ENCODE measurements around the gene FEM1B.

Gene FEM1B

GRCh38 chr15:68310178-68310803 lies 32.7 kb downstream of the FEM1B start:
- DNase-seq = no peak

- no peak for DNase-seq
Observed at GRCh38 chr15:68310804-68311463, 33.4 kb downstream of the FEM1B start.

GRCh38 chr15:68311464-68311835 lies 33.9 kb downstream of the FEM1B start:
- DNase-seq = no peak

GRCh38 chr15:68311859-68312557 lies 34.5 kb downstream of the FEM1B start:
- no peak for DNase-seq

- DNase-seq = no peak
Observed at GRCh38 chr15:68312701-68313204, 35.2 kb downstream of the FEM1B start.

DNA sequence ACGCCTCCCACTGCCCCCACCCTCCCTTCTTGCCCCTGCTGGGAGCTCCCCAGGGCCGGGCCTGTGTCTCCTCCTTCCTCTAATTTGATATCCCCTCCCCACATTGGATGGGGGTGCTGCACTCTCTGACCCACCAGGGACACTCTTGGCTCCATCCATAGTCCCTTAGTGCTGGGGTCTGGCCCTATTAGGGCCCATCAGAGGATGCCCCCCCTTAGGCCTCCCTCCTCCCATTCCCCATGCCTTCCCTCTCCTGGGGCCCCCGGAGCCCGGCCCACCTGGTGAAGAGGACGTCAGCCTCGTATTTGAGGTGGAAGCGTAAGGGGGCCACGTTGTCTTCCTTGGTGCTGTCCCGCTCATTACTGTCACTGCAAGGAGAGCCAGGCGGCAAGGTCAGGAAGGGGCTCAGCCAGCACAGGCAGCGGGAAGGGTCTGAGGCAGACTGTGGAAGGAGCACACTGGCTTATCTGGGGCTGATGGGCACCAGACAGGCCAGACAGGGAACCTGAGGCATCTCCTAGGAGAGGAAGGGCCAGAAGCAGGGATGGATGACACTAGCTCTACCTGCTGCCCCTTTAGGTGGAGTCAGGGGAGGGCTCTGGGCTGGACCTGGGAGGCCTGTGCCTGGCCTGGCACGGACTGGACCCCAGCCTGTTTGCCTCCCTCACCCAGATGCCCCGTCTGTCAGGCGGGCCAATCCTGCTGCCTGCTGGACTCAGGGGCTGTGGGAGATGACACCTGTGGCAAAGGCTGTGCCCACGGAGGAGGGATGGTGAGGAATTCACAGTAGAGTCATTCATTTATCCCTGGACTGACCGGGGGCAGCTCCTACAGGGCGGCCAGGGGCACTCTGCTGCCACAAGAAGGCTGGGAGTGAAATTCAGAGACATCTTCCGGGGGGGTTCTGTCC lies 36.2 kb downstream of the FEM1B start:
- DNase-seq = no peak

- no peak for DNase-seq
Observed at GRCh38 chr15:68314563-68314962, 37.0 kb downstream of the FEM1B start.

DNA sequence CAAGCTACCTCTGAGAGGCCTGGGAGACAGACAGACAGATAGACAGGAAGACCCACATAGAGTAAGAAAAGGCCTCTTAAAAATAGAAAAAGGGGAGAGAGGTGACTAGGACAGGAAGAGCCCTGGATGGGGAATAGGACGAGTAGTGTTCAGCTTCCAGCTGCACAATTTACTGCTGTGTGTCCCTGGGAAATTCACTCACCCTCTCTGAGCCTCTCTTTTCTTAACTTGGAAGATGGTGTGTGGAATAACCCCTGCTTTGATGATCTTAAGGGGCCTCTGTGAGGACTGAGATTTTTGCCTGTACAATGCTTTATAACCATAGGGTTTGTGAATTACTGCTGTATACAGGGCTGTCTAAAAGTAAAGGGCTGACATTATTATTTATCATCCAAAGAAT lies 37.5 kb downstream of the FEM1B start:
- DNase-seq = no peak

DNA sequence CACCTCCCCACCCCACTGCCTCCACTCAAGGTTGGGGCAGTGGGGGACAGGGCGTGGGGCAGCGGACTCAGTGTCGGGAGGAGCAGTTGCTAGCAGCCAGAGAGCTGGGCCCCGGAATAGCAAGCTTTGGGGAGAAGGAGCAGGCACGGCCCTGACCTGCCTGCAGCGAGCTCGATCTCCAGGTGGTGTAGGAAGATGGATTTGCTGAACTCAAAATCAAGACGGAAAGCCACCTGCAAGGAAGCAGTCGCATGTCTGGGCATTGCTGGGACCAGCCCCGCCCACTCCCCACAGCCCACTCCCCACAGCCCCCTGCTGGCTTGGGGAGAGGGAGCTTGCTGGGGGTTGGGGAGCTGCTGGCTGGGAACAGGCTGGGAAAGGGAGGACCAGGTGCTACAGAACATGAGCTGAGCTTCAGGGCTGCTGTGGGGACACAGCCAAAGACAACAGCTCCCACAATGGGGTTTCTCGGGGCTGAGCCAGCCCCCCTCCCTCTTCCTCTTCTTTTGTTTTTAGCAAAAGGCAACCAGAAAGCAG lies 38.0 kb downstream of the FEM1B start:
- DNase-seq = no peak

DNA sequence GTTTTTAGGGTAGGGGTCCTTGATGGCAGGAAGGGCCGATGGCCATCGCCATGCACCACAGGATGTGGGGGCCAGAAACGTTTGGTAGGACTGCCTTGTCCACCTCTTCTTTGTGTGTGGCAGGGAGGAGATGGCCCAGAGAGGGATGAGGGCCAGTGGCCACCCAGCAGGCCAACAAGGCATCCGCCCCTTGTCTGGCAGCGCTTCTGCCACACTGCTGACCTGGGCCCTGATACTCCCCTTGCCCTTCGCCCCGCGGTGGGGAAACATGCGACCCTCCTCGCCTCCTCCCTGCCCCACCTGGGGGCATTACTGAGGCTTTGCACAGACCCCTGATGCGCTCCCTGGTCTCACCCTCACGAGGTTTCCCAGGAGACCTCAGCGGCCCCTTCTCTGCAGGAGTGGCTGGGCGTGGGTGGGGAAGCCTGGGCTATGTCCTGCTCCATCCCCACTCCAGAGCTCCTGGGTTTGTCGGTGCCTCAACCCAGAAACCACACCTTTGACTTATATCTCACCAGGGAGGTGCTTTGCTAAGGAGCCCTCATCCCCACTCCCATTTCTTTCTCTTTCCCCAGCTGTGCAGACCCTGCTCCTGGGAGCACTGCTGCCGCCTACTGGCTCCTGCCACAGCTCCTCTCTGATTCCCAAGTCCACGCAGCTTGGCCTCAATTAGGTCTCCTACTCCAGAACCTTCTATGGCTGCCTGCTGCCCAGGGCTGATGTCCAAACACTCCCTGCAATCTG lies 38.7 kb downstream of the FEM1B start:
- DNase-seq = no peak

- no peak for DNase-seq
Observed at GRCh38 chr15:68317281-68318007, 39.9 kb downstream of the FEM1B start.

DNA sequence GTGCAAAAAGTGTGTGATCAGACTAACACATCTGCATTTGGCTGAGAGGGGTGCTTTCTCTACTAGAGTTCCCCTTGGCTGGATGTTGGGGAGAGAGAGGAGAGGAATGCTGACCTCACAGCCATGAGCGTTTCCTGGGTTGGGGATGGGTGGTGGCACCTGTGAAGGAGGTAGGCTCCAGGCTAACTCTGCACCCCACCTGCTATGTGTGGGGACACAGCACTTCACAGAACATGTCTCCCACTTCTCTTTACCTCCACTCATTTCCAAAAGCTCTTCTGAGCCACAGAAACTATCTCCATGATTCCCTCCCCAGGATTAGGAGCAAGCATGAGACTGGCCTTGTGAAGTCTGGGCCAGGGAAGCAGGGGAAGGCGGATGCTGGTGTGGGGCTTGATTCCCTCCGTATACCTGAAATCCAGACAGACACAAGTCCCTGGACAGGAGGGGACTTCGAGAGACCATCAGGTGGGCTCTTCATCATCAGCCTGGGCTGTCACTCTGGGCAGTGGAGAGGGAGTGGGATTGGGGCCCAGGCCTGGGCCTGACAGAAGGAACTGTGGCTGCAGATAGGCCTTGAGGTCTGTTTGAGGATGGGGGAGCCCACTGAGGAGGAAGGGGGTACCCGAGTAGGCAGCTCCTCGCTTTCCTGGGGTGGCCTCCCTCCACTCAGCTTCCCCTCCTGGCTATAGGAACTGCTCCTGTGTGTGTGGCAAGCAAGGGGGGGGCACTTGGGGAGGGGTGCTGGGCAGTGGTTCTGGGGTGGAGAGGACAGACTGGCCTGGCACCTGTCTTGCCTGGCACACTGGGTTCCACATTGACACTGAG lies 40.7 kb downstream of the FEM1B start:
- no peak for DNase-seq

DNA sequence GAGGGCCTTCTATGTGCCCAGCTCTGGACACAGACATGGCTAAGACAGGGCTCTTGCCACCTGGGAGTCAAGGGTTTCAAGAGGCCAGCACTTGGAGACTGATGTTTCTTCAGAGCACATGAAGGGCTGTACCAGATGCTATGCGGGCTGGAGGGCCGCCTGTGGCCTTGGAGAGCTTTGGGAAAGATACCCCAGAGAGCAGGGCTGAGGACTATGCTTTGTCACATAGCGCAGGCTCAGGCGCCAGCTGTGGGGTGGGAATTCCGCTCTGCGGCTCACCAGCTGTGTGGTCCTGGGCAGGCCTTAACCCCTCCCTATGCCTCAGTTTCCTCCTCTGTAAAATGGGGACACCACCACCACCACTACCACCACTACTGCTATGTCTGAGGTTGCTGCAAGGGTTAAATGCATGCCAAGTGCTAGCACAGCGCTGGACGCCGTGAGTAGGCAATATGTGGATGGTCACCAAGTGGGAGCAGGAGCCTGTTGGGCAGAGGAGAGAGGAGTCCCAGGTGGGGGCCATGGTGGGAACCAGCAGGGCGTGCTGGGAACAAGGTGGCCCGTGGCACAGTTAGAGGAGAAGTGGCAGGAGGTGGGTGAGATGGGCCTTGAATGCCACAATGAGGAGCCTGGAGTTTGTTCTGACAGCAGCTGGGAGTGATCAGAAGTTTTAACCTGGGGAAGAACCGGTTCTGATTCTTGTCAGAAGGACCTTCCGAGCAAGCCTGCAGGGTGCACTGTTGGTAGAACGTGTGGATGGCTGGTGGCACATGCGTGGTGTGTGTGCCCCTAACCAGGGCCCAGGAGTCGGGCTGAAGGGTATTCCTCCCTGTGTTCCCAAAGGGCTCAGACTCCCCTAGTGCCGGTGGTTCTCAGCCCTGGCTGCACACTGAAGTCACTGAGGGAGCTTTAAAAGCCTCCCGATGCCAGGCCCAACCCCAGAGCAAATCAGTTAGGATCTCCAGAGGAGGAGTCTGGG lies 41.7 kb downstream of the FEM1B start:
- no peak for DNase-seq

GRCh38 chr15:68319997-68320396 lies 42.5 kb downstream of the FEM1B start:
- DNase-seq = no peak

DNA sequence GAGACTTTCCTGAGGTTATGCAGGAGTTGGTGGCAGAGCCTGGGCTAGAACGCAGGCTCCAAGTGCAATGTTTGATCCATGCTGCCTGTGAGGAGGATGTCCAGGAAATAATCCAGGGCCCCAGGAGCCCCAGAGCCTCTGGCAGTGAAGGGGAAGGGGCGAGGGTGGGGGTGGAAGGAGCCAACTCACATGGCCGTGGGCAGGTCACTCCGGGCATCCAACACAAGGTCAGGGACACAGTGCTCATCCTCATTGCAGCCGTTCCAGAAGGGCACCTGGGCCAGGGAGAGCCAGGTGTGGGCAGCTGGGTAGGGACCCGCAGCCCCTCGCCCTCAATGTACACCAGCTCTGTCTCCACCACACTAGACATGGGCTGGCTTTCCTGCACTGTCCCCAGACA lies 43.7 kb downstream of the FEM1B start:
- DNase-seq = no peak

DNA sequence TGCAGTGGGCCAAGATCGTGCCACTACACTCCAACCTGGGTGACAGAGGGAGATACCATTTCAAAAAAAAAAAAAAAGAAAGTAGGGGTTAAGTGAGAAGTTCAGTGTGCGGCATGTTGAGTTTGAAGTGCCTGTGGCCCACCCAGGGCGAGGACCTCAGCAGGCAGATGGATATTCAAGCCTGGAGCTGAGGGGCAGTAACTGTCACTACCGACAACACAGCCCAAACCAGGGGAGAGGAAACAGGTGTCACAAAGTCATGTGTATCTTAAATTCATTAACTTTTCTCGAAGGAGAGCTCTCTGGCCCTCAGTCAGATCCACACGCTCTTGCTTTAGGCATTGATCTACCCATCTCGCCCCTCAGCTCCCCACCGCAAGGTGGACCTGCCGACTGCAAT lies 45.3 kb downstream of the FEM1B start:
- no peak for DNase-seq

DNA sequence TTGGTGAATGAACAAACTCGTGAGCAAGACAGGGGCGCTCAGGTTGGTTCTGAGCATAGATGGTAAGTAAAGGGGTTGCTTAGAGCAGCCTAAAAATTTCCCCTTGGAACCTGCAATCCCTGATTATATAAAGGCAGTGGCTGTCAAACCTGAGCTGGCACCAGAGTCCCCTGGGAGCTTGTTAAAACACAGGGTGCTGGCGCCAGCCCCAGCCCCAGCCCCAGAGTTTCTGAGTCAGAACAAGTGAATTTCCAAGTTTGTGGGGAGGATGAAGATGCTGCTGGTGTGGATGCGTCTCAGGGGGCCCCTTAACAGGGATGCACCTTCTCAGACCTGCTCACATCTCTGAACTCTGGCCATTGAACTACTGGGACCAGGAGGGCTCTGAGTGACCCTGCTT lies 48.2 kb downstream of the FEM1B start:
- DNase-seq = no peak

- no peak for DNase-seq
Observed at GRCh38 chr15:68326711-68327354, 49.3 kb downstream of the FEM1B start.

GRCh38 chr15:68328443-68328842 lies 50.9 kb downstream of the FEM1B start:
- no peak for DNase-seq

Data from GDM1 (cell line).